HL-60 (cell line): ENCODE data around the gene HCK.

ENCODE experiments used
- CTCF ChIP-seq: IDR thresholded peaks from one replicate; pipeline ENCODE4 v1.5.1; 2011; ENCODE audit warnings: low read length, control low read depth, inconsistent platforms; ENCODE audit not compliant: insufficient read depth
- GABPA ChIP-seq: IDR thresholded peaks from 2 replicates; pipeline ENCODE4 v1.6.1; 2012; ENCODE audit warnings: low read depth
- POLR2AphosphoS5 ChIP-seq: IDR thresholded peaks from 2 replicates; pipeline ENCODE4 v1.6.1; 2012; ENCODE audit warnings: low read depth
- SPI1 ChIP-seq: IDR thresholded peaks from 2 replicates; pipeline ENCODE4 v1.6.1; 2012; ENCODE audit warnings: low read depth, mild to moderate bottlenecking, borderline replicate concordance

- TF ChIP-seq CTCF: no peak
- no peak for TF ChIP-seq POLR2AphosphoS5
- TF ChIP-seq SPI1: no peak
- TF ChIP-seq GABPA: no peak
These were observed 7.1 kb downstream of the HCK start for GRCh38 chr20:32059189-32059588.
